GM19468 (cell line): ENCODE results near the gene PDE4D.
"Not testable (repeated sequence)": the region's sequence is repeated elsewhere in the genome, so short reads cannot be mapped to it uniquely, and the experiment has no call there.

Source experiments
- ATAC-seq: cut with Tn5 transposase; IDR thresholded peaks from one replicate; pipeline ENCODE4 v1.9.1; 2021; ENCODE audit warnings: mild to moderate bottlenecking, moderate library complexity, moderate number of reproducible peaks; ENCODE audit not compliant: unreplicated experiment; ENCODE audit errors: extremely low read depth

Gene PDE4D

DNA sequence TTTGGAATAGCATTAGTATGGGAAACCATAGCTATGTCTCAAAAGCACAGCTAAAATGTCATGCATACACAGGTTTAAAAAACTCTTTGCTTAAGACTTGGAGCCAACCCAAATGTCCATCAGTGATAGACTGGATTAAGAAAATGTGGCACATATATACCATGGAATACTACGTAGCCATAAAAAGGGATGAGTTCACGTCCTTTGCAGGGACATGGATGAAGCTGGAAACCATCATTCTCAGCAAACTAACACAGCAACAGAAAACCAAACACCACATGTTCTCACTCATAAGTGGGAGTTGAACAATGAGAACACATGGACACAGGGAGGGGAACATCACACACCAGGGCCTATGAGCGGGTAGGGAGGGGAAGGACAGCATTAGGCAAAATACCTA is 897.7 kb downstream of the PDE4D start:
- not testable (repeated sequence) for ATAC-seq

- no peak for ATAC-seq
Measured at GRCh38 chr5:58993461-58993860, 900.1 kb downstream of the PDE4D start.

DNA sequence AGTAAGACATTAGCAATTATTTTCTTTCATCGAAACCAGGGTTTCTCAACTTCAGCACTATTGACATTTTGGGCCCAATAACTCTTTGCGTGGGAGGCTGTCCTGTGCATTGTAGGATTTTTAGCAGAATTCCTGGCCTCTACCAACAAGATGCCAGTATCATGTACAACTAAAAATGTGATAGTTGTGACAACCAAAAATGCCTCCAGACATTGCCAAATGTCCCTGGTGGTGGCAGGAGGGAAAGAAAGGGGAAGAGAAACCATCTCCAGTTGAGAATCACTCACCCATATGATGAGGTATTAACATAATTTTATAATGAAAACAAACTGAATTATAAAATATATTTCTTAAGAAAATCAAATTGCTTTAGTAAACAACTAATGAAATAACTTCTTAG is 904.6 kb downstream of the PDE4D start:
- ATAC-seq: no peak

- ATAC-seq: no peak
Measured at GRCh38 chr5:58987193-58987592, 906.3 kb downstream of the PDE4D start.

- no peak for ATAC-seq
Measured at GRCh38 chr5:58986281-58986680, 907.2 kb downstream of the PDE4D start.

GRCh38 chr5:58985759-58986158 is 907.8 kb downstream of the PDE4D start:
- no peak for ATAC-seq

- no peak for ATAC-seq
Measured at GRCh38 chr5:58985311-58985710, 908.2 kb downstream of the PDE4D start.

- no peak for ATAC-seq
Measured at GRCh38 chr5:58983526-58984452, 909.7 kb downstream of the PDE4D start.

- ATAC-seq: no peak
Measured at GRCh38 chr5:58980890-58981289, 912.6 kb downstream of the PDE4D start.

DNA sequence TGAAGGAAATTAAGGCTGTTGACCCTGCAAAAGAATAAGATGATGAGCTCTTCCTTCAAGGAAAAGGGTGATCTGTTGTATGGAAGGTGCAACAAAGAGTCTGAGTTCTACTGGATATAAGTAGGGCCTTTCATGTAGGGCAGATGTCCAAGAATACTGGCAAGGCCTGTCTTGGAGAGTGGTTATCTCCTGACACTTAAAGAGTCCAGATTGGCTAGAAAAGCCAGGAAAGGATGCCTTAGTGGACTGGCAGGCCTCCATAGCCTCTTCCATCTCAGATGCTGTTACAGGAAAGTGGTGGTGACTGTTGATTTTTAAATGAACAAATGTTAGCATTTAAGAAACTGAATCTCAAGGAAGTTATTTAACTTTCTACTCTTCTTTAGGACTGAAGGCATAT is 914.4 kb downstream of the PDE4D start:
- ATAC-seq: no peak

- ATAC-seq: no peak
Measured at GRCh38 chr5:58974601-58975000, 918.9 kb downstream of the PDE4D start.

GRCh38 chr5:58974083-58974482 is 919.4 kb downstream of the PDE4D start:
- no peak for ATAC-seq

DNA sequence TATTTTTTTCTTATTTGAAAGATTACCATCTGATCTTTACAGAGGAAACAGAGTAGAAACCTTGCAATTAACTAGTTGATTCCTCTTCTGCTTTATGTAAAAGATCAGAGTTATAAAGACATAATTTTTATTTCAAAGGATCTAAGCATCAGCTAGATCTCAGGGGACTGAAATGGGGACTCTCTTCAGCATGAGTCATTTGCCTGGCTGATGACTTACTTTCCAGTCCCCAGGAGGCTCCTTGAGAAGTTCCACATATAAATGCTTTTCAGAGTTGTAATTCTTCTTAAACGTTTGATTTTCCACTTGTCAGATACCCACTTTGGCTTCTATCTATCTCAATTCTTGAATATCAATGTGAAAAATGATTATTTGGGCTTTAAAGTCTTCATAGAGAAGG is 921.2 kb downstream of the PDE4D start:
- no peak for ATAC-seq

DNA sequence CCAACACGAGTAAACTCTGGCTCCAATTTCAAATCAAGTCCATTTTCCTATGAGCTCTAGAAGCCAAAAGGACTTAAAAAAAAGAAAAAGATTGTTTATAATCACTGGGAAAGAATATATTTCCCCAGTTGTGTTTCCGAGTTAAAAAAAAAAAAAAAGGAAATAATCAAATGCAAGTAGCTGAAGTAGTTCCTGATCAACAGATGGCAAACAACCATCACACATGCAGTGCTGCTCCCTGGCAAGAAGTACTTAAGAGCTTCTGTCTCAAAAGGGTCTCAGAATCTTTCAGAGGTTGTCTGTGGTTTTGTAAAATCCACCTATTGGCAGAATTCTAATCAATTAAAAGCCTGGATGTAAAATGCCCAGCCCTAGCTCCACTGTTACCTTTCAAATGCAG is 922.8 kb downstream of the PDE4D start:
- ATAC-seq: no peak

GRCh38 chr5:58969795-58970194 is 923.7 kb downstream of the PDE4D start:
- no peak for ATAC-seq

DNA sequence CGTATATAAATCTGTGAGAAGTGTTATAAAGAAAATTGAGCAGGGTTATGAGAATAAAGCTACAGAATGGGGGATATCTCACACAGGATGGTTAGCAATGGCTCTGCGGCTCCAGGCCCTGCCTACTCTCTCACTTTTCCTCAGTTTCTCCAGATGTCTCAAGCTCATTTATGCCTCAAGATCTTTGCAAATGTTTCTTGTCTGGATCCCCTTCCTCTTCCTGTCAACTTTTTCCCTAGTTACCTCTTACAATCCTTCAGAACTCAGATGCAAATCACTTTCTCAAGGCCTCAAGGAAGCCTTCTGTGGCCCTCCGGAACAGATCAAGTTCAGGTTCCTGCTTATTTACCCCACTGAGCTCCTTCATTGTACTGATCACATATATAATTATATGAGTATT is 924.3 kb downstream of the PDE4D start:
- no peak for ATAC-seq

DNA sequence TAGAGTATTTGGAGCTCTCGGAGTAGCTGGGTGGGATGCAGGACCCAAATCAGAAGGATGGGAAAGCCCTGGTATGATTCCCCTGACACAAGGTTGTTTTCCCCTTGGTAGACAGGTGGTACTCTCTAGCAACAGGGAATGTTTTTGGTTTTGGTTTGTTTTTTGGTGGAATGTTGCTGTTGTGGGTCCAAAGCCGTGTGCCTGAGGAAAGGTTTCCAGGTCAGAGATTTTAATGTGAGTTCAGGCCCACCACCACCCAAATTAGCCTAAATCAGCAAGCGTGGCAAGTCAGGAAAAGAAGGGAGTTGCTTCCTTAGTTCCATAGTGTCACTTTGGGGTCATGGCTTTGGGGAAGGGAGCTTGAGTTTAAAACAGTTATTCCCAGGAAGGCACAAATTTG is 925.2 kb downstream of the PDE4D start:
- ATAC-seq: no peak

GRCh38 chr5:58967597-58968281 is 925.8 kb downstream of the PDE4D start:
- ATAC-seq: no peak

DNA sequence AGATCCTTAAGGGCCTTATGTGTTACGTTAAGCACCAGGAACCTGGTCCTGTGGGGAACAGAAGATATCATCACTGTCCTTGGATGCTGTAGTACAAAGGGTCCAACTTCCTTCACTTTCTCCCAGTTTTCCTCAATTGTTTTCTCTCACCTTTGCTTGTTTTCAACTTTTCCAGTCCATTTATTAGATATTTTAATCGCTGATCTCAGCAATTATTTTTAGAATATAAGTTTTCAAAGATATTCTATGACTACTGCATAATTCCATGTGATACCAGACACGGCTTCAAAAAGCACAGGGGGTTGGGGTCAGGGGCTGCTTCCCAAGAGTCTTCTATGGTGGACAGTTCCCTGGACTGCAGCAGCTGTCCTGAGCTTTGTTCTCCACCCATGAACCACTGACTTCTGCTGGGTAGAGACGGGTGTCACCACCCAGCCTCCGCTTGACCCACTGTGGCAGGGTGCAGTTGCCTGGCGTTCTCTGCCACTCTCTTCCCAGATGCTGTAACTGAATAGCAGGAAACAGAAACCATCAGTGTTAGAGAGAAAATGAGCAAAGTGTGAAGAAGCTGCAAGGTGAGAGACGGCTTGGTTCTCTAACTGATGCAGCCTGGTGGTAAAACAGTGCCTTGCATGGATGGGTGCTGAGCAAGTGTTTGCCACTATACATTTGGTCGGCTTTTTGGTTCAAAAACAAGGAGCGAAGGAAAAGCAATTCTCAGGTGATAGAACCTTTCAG is 927.7 kb downstream of the PDE4D start:
- no peak for ATAC-seq

DNA sequence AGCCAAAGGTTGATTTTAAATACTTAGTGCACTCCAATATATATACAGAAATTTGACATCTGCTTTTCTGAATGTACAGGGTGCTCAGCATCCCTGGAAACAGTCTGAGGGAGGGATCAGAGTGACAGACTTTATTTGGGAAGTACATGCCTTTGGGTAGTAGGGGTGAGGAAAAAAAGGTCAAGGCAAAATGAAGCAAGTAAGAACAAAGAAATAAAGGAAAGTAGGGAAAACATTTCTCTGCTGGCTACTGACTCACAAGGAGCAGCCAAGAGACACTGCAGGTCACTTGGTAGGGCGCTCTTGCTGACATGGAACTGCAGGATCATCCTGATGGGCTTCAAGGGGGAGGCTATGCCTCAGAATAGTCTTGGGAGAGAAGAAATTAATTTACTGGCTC is 929.7 kb downstream of the PDE4D start:
- no peak for ATAC-seq

DNA sequence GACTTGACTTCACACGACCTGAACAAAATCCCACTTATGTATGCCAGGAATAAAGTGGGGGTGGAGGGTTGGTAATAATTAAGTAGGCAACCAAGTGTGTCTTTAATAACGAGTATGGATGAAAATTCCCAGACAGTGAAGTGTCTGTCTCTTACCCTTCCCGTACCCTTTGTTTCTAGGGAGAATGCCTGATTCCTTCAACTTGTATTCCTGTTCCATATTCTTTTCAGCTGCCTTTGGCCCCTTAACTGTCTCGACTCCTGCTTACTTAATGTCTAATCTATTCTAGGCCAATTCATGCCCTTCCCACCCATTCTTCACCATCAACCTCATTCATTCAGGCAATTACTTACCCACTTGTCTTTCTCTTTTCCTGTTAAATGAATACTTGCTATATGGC is 930.2 kb downstream of the PDE4D start:
- ATAC-seq: no peak
